ENCODE measurements around the gene MYH10.
"Not testable (repeated sequence)": the region's sequence is repeated elsewhere in the genome, so short reads cannot be mapped to it uniquely, and the experiment has no call there.

MYH10 gene

GRCh38 chr17:8630227-8630801 lies at the start of gene MYH10:
TSS of gene MYH10 (minus strand) at chr17:8630725. CDS start at chr17:8623246, 7,479 bp downstream.
- DNase-seq, result no peak

DNA sequence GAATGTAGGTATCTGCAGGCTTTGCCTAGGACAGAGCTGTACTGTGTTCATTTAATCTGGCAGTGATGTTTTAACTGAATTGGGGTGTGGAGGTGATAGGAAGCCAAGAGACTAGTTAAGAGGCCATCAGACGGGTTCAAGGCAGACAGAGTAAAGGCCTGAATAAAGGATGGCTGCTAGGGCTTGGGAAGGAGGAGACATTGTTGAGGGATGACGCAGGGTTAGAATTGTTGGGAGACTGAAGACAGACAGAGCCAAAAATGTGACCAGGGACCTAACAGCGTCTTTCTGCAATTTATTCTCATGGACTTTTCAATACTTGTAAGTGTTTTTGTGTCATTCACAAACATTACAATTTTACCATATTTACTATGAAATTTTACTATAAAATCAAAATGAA lies 48.6 kb upstream of the MYH10 start:
- no peak for DNase-seq

GRCh38 chr17:8675306-8675705 lies 44.8 kb upstream of the MYH10 start:
- no peak for DNase-seq

DNA sequence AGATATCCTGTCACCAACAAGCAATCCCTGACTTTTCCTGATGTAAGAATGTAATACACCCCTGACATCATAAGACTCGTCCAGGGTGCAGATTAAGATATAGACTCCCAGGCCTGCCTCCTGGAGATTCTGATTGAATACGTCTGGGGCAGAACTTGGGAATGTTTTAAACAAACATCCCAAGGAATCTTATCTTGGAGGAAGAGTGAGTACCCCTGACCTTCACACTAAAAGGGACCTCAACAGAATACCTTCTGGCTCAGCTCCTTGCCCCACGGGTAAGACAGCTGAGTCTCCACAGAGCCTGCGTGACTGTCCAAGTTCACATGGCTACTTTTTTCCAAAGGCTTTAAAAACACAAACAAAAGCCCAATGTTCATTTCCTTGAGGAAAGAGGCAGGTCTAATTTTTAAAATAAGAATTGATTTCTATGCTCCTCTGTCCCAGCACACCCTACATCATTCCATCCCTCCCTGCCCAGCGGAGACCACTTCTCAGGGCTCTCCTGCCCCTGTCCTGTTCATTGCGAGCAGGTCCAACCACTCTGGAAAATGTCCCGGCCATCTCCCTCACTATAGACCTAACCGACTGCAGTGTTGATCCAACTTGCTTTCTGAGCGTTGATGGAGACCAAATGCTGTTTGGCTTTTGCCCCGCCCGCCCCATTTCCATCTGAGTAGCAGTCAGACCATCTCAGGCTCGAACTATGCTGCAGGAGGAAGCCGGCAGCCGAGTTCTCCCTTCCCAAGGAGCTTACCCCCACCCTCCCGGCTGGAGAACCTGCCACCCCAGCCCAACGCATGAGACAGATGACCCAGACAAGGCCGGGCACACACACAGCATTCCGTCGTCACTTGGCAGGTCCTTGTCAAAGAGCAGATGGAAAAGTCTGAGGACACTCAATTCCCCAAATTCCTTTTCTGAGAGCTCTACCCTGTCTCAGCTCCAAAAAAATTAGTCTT lies 44.1 kb upstream of the MYH10 start:
- no peak for DNase-seq

- no peak for DNase-seq
Observed at GRCh38 chr17:8673612-8674011, 43.1 kb upstream of the MYH10 start.

- DNase-seq, result no peak
Observed at GRCh38 chr17:8672326-8672725, 41.8 kb upstream of the MYH10 start.

GRCh38 chr17:8670421-8670820 lies 39.9 kb upstream of the MYH10 start:
- DNase-seq, result no peak

DNA sequence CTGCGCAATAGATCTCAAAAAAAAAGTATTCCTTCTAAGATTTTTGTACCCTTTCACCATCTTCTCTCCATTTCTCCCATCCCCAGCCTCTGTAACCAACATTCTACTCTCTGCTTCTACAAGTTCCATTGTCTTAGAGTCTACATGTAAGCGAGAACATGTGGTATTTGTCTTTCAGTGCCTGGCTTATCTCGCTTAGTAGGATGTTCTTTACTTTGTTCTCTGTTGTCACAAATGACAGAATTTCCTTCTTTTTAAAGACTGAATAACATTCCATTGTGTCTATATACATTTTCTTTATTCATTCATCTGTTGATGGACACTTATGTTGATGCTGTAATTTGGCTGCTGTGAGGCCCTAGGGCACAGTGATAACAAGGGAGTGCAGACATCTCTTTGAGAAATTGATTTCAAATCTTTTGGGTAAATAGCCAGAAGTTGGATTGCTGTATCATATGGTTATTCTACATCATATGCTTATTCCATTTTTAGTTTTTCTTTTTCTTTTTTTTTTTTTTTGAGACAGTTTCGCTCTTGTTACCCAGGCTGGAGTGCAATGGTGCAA lies 37.7 kb upstream of the MYH10 start:
- no peak for DNase-seq

DNA sequence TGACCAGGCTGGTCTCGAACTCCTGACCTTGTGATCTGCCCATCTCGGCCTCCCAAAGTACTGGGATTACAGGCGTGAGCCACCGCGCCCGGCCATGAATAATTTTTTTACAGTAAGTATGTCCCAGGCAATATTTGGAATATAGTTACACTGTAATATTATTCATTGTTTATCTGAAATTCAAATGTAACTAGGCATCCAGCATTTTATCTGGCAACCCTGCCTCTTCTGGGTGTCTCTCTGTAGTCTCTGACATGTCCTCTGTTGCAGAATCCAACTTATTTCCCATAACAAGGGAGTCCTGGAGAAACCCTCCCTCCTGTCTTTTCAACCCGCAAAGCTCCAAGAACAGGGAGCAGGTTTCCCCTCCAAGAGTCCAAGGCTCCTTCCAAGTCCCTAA lies 36.9 kb upstream of the MYH10 start:
- DNase-seq, result no peak

- DNase-seq, result no peak
Observed at GRCh38 chr17:8665684-8666083, 35.2 kb upstream of the MYH10 start.

DNA sequence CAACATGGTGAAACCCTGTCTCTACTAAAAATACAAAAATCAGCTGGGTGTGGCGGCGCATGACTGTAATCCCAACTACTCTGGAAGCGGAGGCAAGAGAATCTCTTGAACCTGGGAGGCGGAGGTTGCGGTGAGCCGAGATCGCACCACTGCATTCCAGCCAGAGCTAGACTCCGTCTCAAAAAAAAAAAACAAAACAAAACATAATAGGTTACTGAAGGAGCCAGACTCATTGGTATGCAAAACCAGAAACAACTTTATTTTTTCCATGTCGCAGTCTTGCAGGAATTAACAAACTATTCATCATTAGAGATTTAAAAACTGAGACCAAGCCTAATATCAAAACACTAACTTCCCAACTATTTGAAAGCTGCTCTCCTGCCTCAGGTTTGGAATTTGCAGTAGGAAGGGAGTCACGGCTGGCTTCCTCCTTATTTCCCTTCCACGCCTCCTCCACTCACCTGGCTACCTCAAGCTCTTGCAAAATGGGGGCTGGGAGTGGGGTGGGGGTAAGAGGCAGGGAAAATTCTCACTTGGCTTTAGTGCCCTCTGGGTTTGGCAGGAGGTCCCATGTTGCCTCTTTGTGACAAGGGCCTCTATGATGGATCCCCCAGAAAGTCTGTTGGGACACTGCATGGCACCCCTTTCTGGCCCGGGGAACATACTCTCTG lies 34.1 kb upstream of the MYH10 start:
- no peak for DNase-seq

GRCh38 chr17:8662973-8663372 lies 32.4 kb upstream of the MYH10 start:
- DNase-seq, result no peak

DNA sequence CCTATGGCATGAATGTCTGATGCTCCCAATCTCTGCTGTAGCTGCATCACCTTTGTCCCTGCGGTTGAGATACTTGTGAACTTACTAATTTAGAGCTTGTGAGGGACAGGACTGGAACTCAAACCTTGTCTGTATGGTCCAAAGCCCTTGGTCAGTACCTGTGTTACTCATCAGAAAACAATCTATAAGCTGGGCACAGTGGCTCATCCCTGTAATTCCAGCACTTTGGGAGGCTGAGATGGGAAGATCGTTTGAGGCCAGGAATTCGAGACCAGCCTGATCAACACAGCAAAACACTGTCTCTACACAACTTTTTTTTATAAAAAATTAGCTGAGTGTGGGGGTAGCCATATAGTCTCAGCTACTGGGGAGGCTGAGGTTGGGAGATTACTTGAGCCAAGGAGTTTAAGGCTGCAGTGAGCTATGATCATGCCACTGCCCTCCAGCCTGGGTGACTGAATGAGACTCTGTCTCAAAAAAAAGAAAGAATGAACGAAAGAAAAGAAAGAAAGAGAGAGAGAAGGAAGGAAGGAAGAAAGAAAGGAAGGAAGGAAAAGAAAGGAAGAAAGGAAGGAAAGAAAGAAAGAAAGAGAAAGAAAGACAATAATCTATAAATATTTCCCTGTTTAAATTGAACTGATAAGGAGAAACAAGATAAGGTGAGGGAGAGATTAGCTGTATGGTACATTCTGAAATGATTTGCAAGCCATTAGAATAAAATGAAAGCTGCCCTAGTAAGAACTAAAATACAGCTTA lies 31.7 kb upstream of the MYH10 start:
- DNase-seq, result no peak

- not testable (repeated sequence) for DNase-seq
Observed at GRCh38 chr17:8660709-8661108, 30.2 kb upstream of the MYH10 start.

DNA sequence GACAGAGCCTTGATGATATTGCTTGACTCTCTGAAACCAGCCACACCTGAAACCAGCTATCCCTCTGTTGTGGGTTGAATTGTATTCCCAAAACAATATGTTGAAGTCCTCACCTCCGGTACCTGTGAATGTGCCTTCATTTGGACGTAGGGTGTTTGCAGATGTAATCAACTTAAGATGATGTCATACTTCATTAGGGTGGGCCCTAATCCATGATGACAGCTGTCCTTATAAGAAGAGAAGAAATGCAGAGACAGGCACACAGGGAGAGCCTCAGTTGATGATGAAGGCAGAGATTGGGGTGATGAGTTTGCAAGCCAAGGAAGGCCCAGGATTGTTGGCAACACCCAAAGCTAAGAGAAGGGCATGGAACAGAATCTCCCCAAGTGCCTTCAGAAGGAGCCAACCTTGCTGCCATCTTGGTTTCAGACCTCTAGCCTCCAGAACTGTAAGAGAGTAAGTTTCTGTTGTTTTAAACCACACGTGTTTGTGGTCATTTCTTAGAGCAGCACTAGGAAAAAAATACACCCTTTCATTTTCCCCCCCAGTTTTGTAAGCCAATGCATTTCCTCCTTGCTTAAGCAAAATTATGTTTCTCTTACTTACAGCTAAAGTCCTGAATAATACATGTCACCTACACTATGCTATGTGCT lies 29.4 kb upstream of the MYH10 start:
- no peak for DNase-seq

- DNase-seq, result no peak
Observed at GRCh38 chr17:8658810-8659209, 28.3 kb upstream of the MYH10 start.

GRCh38 chr17:8656693-8657092 lies 26.2 kb upstream of the MYH10 start:
- DNase-seq, result no peak

DNA sequence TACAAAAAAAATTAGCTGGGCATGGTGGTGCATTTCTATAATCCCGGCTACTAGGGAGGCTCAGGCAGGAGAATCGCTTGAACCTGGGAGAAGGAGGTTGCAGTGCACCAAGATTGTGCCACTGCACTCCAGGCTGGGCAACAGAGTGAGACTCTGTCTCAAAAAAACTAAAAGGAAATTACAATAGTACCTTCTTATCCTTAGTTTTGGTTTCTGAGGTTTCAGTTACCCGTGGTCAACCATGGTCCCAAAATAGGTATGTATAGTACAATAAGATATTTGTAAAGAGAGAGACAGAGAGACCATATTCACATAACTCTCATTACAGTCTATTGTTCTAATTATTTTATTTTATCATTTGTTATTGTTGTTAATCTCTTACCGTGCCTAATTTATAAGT lies 24.3 kb upstream of the MYH10 start:
- DNase-seq, result no peak

DNA sequence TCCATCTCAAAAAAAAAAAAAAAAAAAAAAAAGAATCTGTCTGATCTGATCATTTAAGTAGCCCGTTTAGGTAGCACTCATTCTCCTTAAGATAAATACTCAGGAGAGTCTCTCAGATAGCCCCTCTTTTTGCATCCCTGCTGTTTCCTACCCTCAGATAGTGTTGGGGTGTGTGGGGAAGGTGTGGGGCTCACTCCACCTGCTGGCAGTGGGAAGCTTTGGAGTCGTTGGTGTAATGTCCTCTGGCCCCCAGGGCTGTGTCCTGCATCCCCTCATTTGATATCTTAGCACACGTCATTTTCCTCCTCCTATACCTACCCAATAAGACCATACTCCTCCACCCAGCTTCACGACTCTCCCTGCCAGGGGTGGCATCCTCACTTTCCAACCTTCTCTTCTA lies 20.5 kb upstream of the MYH10 start:
- no peak for DNase-seq

DNA sequence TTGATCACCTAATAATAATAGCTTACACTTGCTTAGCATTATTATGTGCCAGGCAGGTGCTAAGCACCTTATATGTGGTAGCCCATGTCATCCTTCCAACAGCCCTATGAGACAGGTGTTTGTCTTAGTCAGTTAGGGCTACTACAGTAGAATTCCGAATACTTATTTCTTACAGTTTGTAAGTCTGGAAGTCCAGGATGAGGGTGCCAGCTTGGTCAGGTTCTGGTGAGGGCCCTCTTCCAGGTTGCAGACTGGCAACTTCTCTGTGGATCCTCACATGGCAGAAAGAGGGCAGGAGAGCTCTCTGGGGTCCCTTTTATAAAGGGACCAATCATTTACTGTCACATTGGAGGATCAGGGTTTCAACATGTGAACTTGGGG lies 19.6 kb upstream of the MYH10 start:
- DNase-seq, result no peak

DNA sequence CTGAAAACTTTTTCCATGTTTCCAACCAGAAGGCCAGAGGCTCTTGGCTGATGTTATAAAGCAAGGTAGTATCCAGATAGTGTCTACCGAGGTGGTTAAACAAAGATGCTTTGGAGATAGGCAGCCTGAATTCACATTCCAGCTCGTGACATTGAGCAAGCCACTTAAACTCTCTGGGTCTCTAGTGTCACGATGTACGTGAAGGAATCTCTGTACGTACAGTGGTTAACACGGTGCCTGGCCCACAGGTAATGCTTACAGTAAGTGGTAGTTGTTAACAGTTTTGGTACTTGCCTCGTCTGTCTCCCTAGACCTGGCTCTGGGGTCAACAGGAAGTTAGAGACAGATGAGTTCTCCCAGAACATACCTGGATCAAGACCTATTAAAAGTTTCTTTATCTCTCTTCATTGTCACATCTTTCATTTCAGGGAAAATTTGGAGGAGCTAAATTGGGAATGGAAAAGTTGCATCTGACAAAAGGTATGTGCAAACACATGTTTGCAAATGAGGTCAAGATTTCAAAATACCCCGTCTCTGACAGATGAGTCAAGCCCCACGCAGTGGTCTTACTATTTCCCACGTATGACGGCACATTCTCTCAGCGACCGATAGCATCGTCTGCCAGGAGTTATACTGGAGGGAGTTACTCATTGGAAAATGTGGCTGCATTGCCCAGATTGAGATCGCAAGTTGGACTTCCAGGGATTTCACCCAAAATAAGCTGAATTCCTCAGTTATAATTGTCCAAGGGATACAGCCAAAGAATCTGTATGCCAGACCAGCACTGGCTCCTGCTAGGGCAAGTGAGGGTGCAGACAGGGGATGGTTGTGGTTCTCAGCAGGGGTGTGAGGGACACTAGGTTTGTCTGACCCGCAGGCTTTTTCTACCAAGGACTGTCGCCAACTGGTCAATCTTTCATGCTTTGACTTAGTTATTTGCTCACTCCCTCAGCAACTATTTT lies 18.9 kb upstream of the MYH10 start:
- no peak for DNase-seq
